Central memory CD8-positive, alpha-beta T cell (primary cell): ENCODE measurements around the gene PCSK1N.

Experiments
- ATAC-seq: fragments of 150-1000 bp; cut with Tn5 transposase; replicated peaks from 2 replicates; pipeline ENCODE4 v1.10.0; 2022; ENCODE audit warnings: mild to moderate bottlenecking, moderate FRiP score, moderate number of reproducible peaks; ENCODE audit not compliant: poor library complexity, severe bottlenecking; ENCODE audit errors: extremely low read depth
- DNase-seq, 2 donors: peaks; one replicate each; pipeline ENCODE4 v3.0.0; 2021; ENCODE audit warnings: low spot score in 2 of 2
- H3K27ac Mint-ChIP-seq: one replicate; pipeline ENCODE4 v1.8.0; 2022; ENCODE audit warnings: low read depth, mild to moderate bottlenecking, moderate library complexity, mixed read lengths
- H3K27me3 Mint-ChIP-seq: one replicate; pipeline ENCODE4 v1.8.0; 2022; ENCODE audit warnings: mixed read lengths
- H3K36me3 Mint-ChIP-seq: one replicate; pipeline ENCODE4 v1.8.0; 2022; ENCODE audit warnings: mild to moderate bottlenecking, moderate library complexity, mixed read lengths; ENCODE audit not compliant: insufficient read depth
- H3K4me1 Mint-ChIP-seq: one replicate; pipeline ENCODE4 v1.8.0; 2022; ENCODE audit warnings: mixed read lengths
- H3K4me3 Mint-ChIP-seq: one replicate; pipeline ENCODE4 v1.8.0; 2022; ENCODE audit warnings: mild to moderate bottlenecking, moderate library complexity, mixed read lengths
- H3K9me3 Mint-ChIP-seq: one replicate; pipeline ENCODE4 v1.8.0; 2022; ENCODE audit warnings: mixed read lengths

Gene PCSK1N

DNA sequence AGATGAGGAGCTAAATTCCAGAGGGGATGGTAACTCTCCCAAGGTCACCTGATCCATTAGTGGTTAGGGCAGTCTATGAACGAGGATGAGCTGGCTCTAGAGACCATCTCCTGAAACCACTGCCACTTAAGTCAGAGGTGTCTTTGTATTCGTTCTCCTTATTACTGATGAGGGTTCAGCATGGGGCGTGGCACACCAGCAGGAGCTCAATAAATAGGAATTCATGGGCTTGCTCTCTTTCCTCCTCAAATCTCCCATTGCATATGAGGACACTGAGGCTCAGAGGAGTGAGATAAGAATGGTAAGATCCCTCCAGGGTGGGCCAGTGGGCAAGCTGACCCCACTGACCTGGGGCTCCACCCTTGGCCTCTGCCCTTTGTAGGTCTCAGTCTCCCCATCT lies 50.7 kb downstream of the PCSK1N start:
- Mint-ChIP-seq H3K27ac (no peak overlapping the region), H3K4me3 (no peak overlapping the region), H3K36me3 (no peaks in the 10 kb centered on the region), H3K27me3 (peaks cover 9% of the 10 kb centered on the region), H3K9me3 (no peaks in the 10 kb centered on the region), H3K4me1 (peaks cover 14% of the 10 kb centered on the region)
- DNase-seq: no peak
- no peak for ATAC-seq

- ATAC-seq: no peak
- no peak overlapping the region for H3K27ac Mint-ChIP-seq
- H3K36me3 Mint-ChIP-seq: no peaks in the 10 kb centered on the region
- H3K9me3 Mint-ChIP-seq: no peaks in the 10 kb centered on the region
- no peak overlapping the region for H3K4me3 Mint-ChIP-seq
- no peaks in the 10 kb centered on the region for H3K4me1 Mint-ChIP-seq
- DNase-seq: no peak
- H3K27me3 Mint-ChIP-seq: peaks cover 9% of the 10 kb centered on the region
Observed at GRCh38 chrX:48782795-48783194, 52.6 kb downstream of the PCSK1N start.

DNA sequence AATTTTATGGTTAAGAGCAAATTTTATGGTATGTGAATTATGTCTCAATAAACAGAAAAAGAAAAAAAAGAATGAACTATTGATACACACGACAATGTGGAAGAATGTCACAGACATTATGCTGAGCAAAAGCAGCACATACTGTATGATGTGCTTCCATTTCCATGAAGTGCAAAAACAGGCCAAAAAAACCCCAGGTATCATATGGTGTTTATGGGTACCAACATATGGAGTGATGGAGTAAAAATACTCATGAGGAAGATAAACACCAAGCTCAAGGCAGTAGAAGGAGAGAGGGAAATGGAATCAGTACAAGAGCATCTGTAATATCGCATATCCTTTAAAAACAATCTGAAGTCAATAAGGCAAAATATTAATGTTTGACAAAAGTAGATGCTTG lies 53.2 kb downstream of the PCSK1N start:
- no peaks in the 10 kb centered on the region for H3K36me3 Mint-ChIP-seq
- H3K4me1 Mint-ChIP-seq: no peaks in the 10 kb centered on the region
- H3K27ac Mint-ChIP-seq: no peak overlapping the region
- ATAC-seq: no peak
- H3K9me3 Mint-ChIP-seq: no peaks in the 10 kb centered on the region
- no peak for DNase-seq
- H3K4me3 Mint-ChIP-seq: no peak overlapping the region
- peaks cover 14% of the 10 kb centered on the region for H3K27me3 Mint-ChIP-seq

DNA sequence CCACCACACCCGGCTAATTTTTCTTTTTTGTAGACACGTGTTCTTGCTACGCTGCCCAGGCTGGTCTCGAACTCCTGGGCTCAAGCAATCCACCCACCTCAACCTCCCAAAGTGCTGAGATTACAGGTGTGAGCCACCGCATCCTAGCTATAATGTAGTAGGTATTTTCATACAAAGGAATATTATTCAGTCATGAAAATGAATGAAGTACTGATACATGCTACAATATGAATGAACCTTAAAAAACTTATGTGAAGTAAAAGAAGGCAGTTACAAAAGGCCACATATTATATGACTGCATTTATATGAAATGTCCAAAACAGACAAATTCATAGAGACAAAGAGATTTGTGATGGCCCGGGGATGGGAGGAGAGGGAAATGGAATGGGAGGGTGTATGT lies 53.7 kb downstream of the PCSK1N start:
- ATAC-seq: no peak
- H3K4me1 Mint-ChIP-seq: no peaks in the 10 kb centered on the region

More for the DNA sequence above, 53.7 kb downstream of the PCSK1N start:
- DNase-seq: no peak
- Mint-ChIP-seq H3K27ac (no peak overlapping the region), H3K27me3 (peaks cover 14% of the 10 kb centered on the region), H3K36me3 (no peaks in the 10 kb centered on the region), H3K4me3 (no peak overlapping the region), H3K9me3 (no peaks in the 10 kb centered on the region)
